HCT116 (cell line): ENCODE results near the gene RNH1. TPM values are rescaled to one million over a fixed set of nuclear protein-coding genes. Genes with fewer than 3 reads are reported as not detected.

Experiments
- ATAC-seq: fragments of 200-7000 bp; cut with Tn5 transposase; 2 replicates; pipeline ENCODE4 v1.9.1; 2020; ENCODE audit warnings: mild to moderate bottlenecking, moderate library complexity
- BruUV-seq: library from RNA; stranded (reverse); fragments of 400-500 nt; replicated peaks from 2 replicates; lab custom pipeline; 2021; lab: Mats Ljungman, UMichigan
- CTCF ChIA-PET: fragments of 300-600 bp; sonication (Branson Sonifier 250); formaldehyde crosslinking; loops from one replicate; lab custom pipeline; 2021; ENCODE audit warnings: antibody characterized with exemption; lab: Charles Lee
- POLR2A ChIA-PET: fragments of 300-600, 350-600 bp; sonication (Branson Sonifier 250); formaldehyde crosslinking; loops from one replicate; lab custom pipeline; 2021; ENCODE audit warnings: antibody characterized with exemption; lab: Charles Lee
- RAD21 ChIA-PET, 2 experiments: fragments of 300-600 bp; sonication (Branson Sonifier 250); formaldehyde crosslinking; loops; one replicate each; lab custom pipeline; 2023; ENCODE audit warnings: low total read pairs in 2 of 2; ENCODE audit not compliant: uncharacterized antibody in 2 of 2, unreplicated experiment in 2 of 2, low non-redundant PET in 1 of 2; lab: Charles Lee
- DNase-seq: peaks from one replicate; pipeline ENCODE4 v3.0.0-alpha.2; 2010; ENCODE audit warnings: low read depth, low spot score
- H2AFZ ChIP-seq: fragments of 200-600 bp; shearing (Covaris generic), sonication (generic); 2 replicates; pipeline ENCODE4 v1.6.1; 2017; ENCODE audit warnings: low read depth, mixed run types, mixed read lengths, antibody characterized with exemption, low read length; ENCODE audit not compliant: poor library complexity, severe bottlenecking
- H3K27ac ChIP-seq: 2 replicates; pipeline ENCODE4 v1.5.1; 2012; ENCODE audit warnings: low read depth, low read length
- H3K27me3 ChIP-seq: fragments of 200-600 bp; sonication (generic); 2 replicates; pipeline ENCODE4 v1.6.1; 2016; ENCODE audit warnings: mixed run types, low read length, mixed read lengths; ENCODE audit not compliant: insufficient read depth
- H3K36me3 ChIP-seq, 2 experiments: fragments of 200-500 bp in 1 of 2; fragments of 200-600 bp in 1 of 2; sonication (Bioruptor generic) in 1 of 2; sonication (generic) in 1 of 2; 2 replicates each; pipeline versions ENCODE4 v1.5.1 to v1.6.1; 2014 to 2016; ENCODE audit warnings: low read length in 2 of 2, inconsistent platforms in 1 of 2, mixed read lengths in 1 of 2, mixed run types in 1 of 2; ENCODE audit not compliant: insufficient read depth in 2 of 2, control insufficient read depth in 1 of 2
- H3K4me1 ChIP-seq, 2 experiments: fragments of 200-600 bp in 1 of 2; sonication (generic) in 1 of 2; 2 replicates each; pipeline versions ENCODE4 v1.5.1 to v1.6.1; 2012 to 2017; ENCODE audit warnings: low read length in 2 of 2, inconsistent platforms in 1 of 2, mild to moderate bottlenecking in 1 of 2, mixed read lengths in 1 of 2, mixed run types in 1 of 2, moderate library complexity in 1 of 2; ENCODE audit not compliant: insufficient read depth in 2 of 2, control insufficient read depth in 1 of 2
- H3K4me2 ChIP-seq: fragments of 200-600 bp; sonication (generic); 2 replicates; pipeline ENCODE4 v1.6.1; 2017; ENCODE audit warnings: mixed run types, low read length, mixed read lengths
- H3K4me3 ChIP-seq, 2 experiments: fragments of 200-600 bp in 1 of 2; sonication (generic) in 1 of 2; replicated peaks in 1 of 2; 2 replicates each; pipeline ENCODE4 v1.5.1; 2011 to 2016; ENCODE audit warnings: low read length in 2 of 2, control low read depth in 1 of 2, low read depth in 1 of 2, mild to moderate bottlenecking in 1 of 2, mixed read lengths in 1 of 2, mixed run types in 1 of 2
- H3K79me2 ChIP-seq: fragments of 200-600 bp; sonication (generic); 2 replicates; pipeline ENCODE4 v1.6.1; 2017; ENCODE audit warnings: mild to moderate bottlenecking, mixed run types, low read length, moderate library complexity, mixed read lengths; ENCODE audit not compliant: insufficient read depth
- H3K9ac ChIP-seq: fragments of 200-600 bp; sonication (generic); 2 replicates; pipeline ENCODE4 v1.6.1; 2016; ENCODE audit warnings: low read length, mixed read lengths
- H3K9me2 ChIP-seq: fragments of 200-600 bp; sonication (generic), shearing (Covaris generic); 2 replicates; pipeline ENCODE4 v1.6.1; 2017; ENCODE audit warnings: mixed run types, mild to moderate bottlenecking, moderate library complexity; ENCODE audit not compliant: insufficient read depth
- H3K9me3 ChIP-seq, 2 experiments: fragments of 200-500 bp in 1 of 2; fragments of 200-600 bp in 1 of 2; sonication (Bioruptor generic) in 1 of 2; sonication (generic) in 1 of 2; 2 replicates each; pipeline ENCODE4 v1.6.1; 2014 to 2017; ENCODE audit warnings: low read length in 2 of 2, mixed read lengths in 2 of 2, inconsistent platforms in 1 of 2, low read depth in 1 of 2, mild to moderate bottlenecking in 1 of 2, mixed run types in 1 of 2, moderate library complexity in 1 of 2; ENCODE audit not compliant: control insufficient read depth in 1 of 2, insufficient read depth in 1 of 2
- H4K20me1 ChIP-seq: fragments of 200-600 bp; sonication (generic), shearing (Covaris generic); 2 replicates; pipeline ENCODE4 v1.6.1; 2017; ENCODE audit warnings: mixed run types, mild to moderate bottlenecking, moderate library complexity; ENCODE audit not compliant: insufficient read depth
- CEBPB ChIP-seq: IDR thresholded peaks from 2 replicates; pipeline ENCODE4 v1.6.1; 2012; ENCODE audit warnings: low read depth
- CTCF ChIP-seq, 3 experiments: fragments of 200-600 bp in 1 of 3; sonication (generic) in 1 of 3; IDR thresholded peaks in 2 of 3; conservative IDR thresholded peaks in 1 of 3; 2 replicates each; pipeline ENCODE4 v1.5.1; 2012 to 2017; ENCODE audit warnings: low read depth in 2 of 3, low read length in 2 of 3, antibody characterized with exemption in 1 of 3, borderline replicate concordance in 1 of 3, control low read depth in 1 of 3, mild to moderate bottlenecking in 1 of 3, mixed read lengths in 1 of 3, mixed run types in 1 of 3, moderate library complexity in 1 of 3; ENCODE audit not compliant: insufficient read depth in 1 of 3
- EZH2phosphoT487 ChIP-seq: fragments of 200-600 bp; IDR thresholded peaks from 2 replicates; pipeline ENCODE4 v1.6.1; 2018; ENCODE audit warnings: antibody characterized with exemption, borderline replicate concordance
- FOSL1 ChIP-seq: IDR thresholded peaks from 2 replicates; pipeline ENCODE4 v1.6.1; 2012; ENCODE audit warnings: low read depth
- MAX ChIP-seq: IDR thresholded peaks from 2 replicates; pipeline ENCODE4 v1.6.1; 2012
- POLR2AphosphoS5 ChIP-seq: IDR thresholded peaks from 2 replicates; pipeline ENCODE4 v1.6.1; 2011; ENCODE audit warnings: mild to moderate bottlenecking, low read depth, low read length, moderate library complexity
- SIN3A ChIP-seq: IDR thresholded peaks from 2 replicates; pipeline ENCODE4 v1.6.1; 2012; ENCODE audit warnings: low read depth
- TCF7L2 ChIP-seq: IDR thresholded peaks from 2 replicates; pipeline ENCODE4 v1.7.0; 2011; ENCODE audit warnings: borderline replicate concordance, inconsistent platforms; ENCODE audit not compliant: insufficient read depth, insufficient read length; ENCODE audit errors: extremely low read depth
- intact Hi-C: fragments of 100-400 bp; cut with micrococcal nuclease; formaldehyde crosslinking; loops from 2 replicates; pipeline ENCODE4 v1.10.0; 2022
- total RNA-seq: library from RNA; stranded (reverse); gene quantifications from one replicate; pipeline ENCODE4 v1.2.1, GENCODE V29; 2021; ENCODE audit not compliant: unreplicated experiment
- TF ChIP-seq, protein P1 (sequence below): IDR thresholded peaks from 2 replicates; pipeline ENCODE4 v1.6.1; 2012; ENCODE audit warnings: low read depth

The RNH1 gene
- total RNA-seq, 1 experiment from 2014 or later = 120 TPM

DNA sequence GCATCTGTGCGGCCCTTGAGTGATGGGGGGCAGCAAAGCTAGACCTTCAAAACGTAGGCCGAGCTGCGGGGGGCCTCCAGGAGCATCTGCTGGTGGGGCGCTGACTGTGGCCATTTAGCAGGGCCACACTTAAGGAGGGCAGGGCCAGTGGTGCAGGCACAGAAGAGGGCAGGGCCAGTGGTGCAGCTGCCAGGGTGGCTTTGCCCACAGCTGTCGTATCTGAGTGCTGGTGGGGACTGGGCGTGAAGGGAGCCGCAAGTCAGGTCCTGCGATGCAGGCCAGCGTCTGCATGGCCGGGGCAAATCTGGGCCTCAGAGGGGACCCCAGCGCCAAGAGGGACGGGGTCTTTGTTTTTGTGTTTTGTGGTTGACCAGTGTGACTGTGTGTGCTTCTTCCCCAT lies 27.7 kb downstream of the RNH1 start:
- H2AFZ ChIP-seq = no peak overlapping the region
- no peaks in the 10 kb centered on the region; the same call in 1 of the 2 replicates for H4K20me1 ChIP-seq
- 0 out of 4 replicates have a peak, but pooled peaks cover 0 to 3% of the 10 kb centered on the region in 2 experiments for H3K36me3 ChIP-seq
- no peak overlapping the region for H3K4me3 ChIP-seq
- H3K4me2 ChIP-seq = no peak overlapping the region
- intact Hi-C loops = no loop called here
- no peaks in the 10 kb centered on the region for H3K27me3 ChIP-seq
- ATAC-seq (no peak), DNase-seq (no peak)
- TF ChIP-seq POLR2AphosphoS5 (no peak), FOSL1 (no peak), MAX (no peak), CEBPB (no peak), SIN3A (no peak), CTCF (IDR thresholded peaks at IDR 0.05 in 2 of 3, conservative IDR thresholded peaks at IDR 0.05 in 1 of 3; ENCODE audit: borderline replicate concordance in 1 of 3, insufficient read depth in 1 of 3, low read depth in 2 of 3, low read length in 2 of 3) (no peak), EZH2phosphoT487 (no peak), TCF7L2 (no peak)
- TF ChIP-seq, protein P1, sequence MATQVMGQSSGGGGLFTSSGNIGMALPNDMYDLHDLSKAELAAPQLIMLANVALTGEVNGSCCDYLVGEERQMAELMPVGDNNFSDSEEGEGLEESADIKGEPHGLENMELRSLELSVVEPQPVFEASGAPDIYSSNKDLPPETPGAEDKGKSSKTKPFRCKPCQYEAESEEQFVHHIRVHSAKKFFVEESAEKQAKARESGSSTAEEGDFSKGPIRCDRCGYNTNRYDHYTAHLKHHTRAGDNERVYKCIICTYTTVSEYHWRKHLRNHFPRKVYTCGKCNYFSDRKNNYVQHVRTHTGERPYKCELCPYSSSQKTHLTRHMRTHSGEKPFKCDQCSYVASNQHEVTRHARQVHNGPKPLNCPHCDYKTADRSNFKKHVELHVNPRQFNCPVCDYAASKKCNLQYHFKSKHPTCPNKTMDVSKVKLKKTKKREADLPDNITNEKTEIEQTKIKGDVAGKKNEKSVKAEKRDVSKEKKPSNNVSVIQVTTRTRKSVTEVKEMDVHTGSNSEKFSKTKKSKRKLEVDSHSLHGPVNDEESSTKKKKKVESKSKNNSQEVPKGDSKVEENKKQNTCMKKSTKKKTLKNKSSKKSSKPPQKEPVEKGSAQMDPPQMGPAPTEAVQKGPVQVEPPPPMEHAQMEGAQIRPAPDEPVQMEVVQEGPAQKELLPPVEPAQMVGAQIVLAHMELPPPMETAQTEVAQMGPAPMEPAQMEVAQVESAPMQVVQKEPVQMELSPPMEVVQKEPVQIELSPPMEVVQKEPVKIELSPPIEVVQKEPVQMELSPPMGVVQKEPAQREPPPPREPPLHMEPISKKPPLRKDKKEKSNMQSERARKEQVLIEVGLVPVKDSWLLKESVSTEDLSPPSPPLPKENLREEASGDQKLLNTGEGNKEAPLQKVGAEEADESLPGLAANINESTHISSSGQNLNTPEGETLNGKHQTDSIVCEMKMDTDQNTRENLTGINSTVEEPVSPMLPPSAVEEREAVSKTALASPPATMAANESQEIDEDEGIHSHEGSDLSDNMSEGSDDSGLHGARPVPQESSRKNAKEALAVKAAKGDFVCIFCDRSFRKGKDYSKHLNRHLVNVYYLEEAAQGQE = no peak
- ChIA-PET CTCF (no interaction called here), RAD21 (no interaction called here), POLR2A (no interaction called here)
- H3K9me3 ChIP-seq = no peaks in the 10 kb centered on the region
- H3K4me1 ChIP-seq = no peaks in the 10 kb centered on the region
- H3K9me2 ChIP-seq = no peaks in the 10 kb centered on the region
- BruUV-seq = no TSS peak
- H3K27ac ChIP-seq = no peak overlapping the region
- no peak overlapping the region for H3K9ac ChIP-seq
- H3K79me2 ChIP-seq = peaks cover 55% of the 10 kb centered on the region
